Hepatocyte (in vitro differentiated cells): ENCODE data around the gene ZNF775. TPM values are rescaled to one million over a fixed set of nuclear protein-coding genes. Genes with fewer than 3 reads are reported as not detected.
A peak's percentile ranks its signal among the peaks of the same experiment; 100 is the strongest.

Experiments used
- DNase-seq: peaks from one replicate; pipeline ENCODE4 v3.0.0-alpha.2; 2016; ENCODE audit warnings: low spot score
- H2AFZ ChIP-seq: fragments of 200-600 bp; sonication (generic); 2 replicates; pipeline ENCODE4 v1.6.0; 2016; ENCODE audit warnings: antibody characterized with exemption, mild to moderate bottlenecking
- H3K27ac ChIP-seq: fragments of 200-600 bp; sonication (generic); 2 replicates; pipeline ENCODE4 v1.5.1; 2016; ENCODE audit warnings: mild to moderate bottlenecking
- H3K27me3 ChIP-seq: fragments of 200-600 bp; sonication (generic); 2 replicates; pipeline ENCODE4 v1.6.1; 2016
- H3K36me3 ChIP-seq: fragments of 200-600 bp; sonication (generic); replicated peaks from 2 replicates; pipeline ENCODE4 v1.5.1; 2016; ENCODE audit warnings: low read depth; ENCODE audit not compliant: insufficient read depth
- H3K4me1 ChIP-seq: fragments of 200-600 bp; sonication (generic); 2 replicates; pipeline ENCODE4 v1.5.1; 2016; ENCODE audit warnings: mild to moderate bottlenecking, moderate library complexity; ENCODE audit not compliant: insufficient read depth
- H3K4me2 ChIP-seq: fragments of 200-600 bp; sonication (generic); 2 replicates; pipeline ENCODE4 v1.6.0; 2016
- H3K4me3 ChIP-seq: fragments of 200-600 bp; sonication (generic); 2 replicates; pipeline ENCODE4 v1.5.1; 2016; ENCODE audit warnings: mild to moderate bottlenecking
- H3K79me2 ChIP-seq: fragments of 200-600 bp; sonication (generic); 2 replicates; pipeline ENCODE4 v1.6.0; 2017; ENCODE audit warnings: mild to moderate bottlenecking
- H3K9me2 ChIP-seq: fragments of 200-600 bp; sonication (generic); replicated peaks from 2 replicates; pipeline ENCODE4 v1.6.0; 2017; ENCODE audit warnings: mild to moderate bottlenecking; ENCODE audit not compliant: insufficient read depth
- H3K9me3 ChIP-seq: fragments of 200-600 bp; sonication (generic); 2 replicates; pipeline ENCODE4 v1.5.1; 2016; ENCODE audit warnings: low read depth, mild to moderate bottlenecking
- H4K20me1 ChIP-seq: fragments of 200-600 bp; sonication (generic); 2 replicates; pipeline ENCODE4 v1.6.0; 2016; ENCODE audit warnings: mild to moderate bottlenecking; ENCODE audit not compliant: insufficient read depth, poor library complexity, severe bottlenecking
- EZH2 ChIP-seq: fragments of 200-600 bp; sonication (generic); IDR thresholded peaks from 2 replicates; pipeline ENCODE4 v1.6.1; 2016; ENCODE audit warnings: antibody characterized with exemption, mild to moderate bottlenecking, borderline replicate concordance
- EZH2phosphoT487 ChIP-seq: fragments of 200-600 bp; sonication (generic); IDR thresholded peaks from one replicate; pipeline ENCODE4 v1.6.1; 2018; ENCODE audit warnings: antibody characterized with exemption, mild to moderate bottlenecking, low read depth, moderate library complexity; ENCODE audit not compliant: unreplicated experiment, severe bottlenecking
- WGBS: methylation state at CpG from one replicate; pipeline ENCODE4 v1.1.6; 2016; ENCODE audit warnings: low lambda C conversion rate; ENCODE audit errors: missing lambda C conversion rate; 5-methylcytosine and 5-hydroxymethylcytosine counted together
- polyA plus RNA-seq: library from polyadenylated mRNA; unstranded; fragments of >200 nt; fragmentation: Nextera tagmentation; extraction: Ambion mirVana; gene quantifications from 2 replicates; pipeline ENCODE4 v1.2.1, GENCODE V29; 2016
- total RNA-seq: library from RNA; depleted of rRNA; stranded (reverse); fragments of >200 nt; gene quantifications from 2 replicates; pipeline ENCODE4 v1.2.3, GENCODE V29; 2014
- TF ChIP-seq, protein P1 (sequence below): fragments of 200-600 bp; sonication (generic); IDR thresholded peaks from 2 replicates; pipeline ENCODE4 v1.5.1; 2016; ENCODE audit warnings: antibody characterized with exemption, mild to moderate bottlenecking; ENCODE audit not compliant: poor library complexity

The ZNF775 gene
- total and polyA plus RNA-seq, 2 experiments from 2014 or later: 5.2 to 10.6 TPM

DNA sequence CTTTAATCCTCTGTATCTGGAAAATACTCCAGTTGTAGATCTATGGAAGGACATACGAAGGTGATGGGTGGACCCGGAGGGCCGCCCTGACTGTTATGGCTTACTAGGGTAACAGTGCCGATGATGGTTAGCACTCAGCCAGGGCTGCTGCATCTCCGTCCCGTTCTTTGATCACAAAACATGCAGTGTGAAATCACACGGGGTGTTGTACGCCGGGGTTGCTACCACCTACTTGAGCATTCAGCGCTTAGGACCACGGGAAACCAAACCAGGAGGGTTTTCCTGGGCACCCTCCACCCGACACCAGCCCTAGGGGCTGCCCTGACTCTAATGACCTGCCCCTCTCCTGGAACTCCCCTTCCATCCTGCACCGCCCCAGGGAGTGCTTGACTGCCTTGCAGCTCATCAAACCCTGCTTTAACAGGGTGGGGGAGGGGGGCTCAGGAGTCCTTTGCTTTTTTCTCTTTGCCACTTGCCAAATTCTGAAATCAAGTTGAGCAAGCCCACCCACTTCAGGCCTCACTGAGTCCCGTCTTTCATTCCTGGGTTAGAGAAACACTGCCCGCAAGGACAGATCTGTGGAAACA lies 20.4 kb downstream of the ZNF775 start:
- H3K9me2 ChIP-seq: no peaks in the 10 kb centered on the region
- TF ChIP-seq, protein P1, sequence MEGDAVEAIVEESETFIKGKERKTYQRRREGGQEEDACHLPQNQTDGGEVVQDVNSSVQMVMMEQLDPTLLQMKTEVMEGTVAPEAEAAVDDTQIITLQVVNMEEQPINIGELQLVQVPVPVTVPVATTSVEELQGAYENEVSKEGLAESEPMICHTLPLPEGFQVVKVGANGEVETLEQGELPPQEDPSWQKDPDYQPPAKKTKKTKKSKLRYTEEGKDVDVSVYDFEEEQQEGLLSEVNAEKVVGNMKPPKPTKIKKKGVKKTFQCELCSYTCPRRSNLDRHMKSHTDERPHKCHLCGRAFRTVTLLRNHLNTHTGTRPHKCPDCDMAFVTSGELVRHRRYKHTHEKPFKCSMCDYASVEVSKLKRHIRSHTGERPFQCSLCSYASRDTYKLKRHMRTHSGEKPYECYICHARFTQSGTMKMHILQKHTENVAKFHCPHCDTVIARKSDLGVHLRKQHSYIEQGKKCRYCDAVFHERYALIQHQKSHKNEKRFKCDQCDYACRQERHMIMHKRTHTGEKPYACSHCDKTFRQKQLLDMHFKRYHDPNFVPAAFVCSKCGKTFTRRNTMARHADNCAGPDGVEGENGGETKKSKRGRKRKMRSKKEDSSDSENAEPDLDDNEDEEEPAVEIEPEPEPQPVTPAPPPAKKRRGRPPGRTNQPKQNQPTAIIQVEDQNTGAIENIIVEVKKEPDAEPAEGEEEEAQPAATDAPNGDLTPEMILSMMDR: no peak
- TF ChIP-seq EZH2 (no peak), EZH2phosphoT487 (no peak)
- no peak overlapping the region for H3K4me3 ChIP-seq
- H3K27me3 ChIP-seq: no peaks in the 10 kb centered on the region
- no peak overlapping the region for H3K4me2 ChIP-seq
- no peaks in the 10 kb centered on the region for H3K9me3 ChIP-seq
- WGBS: 74% methylated on average over 15 of the region's 15 CpGs
- no peaks in the 10 kb centered on the region for H4K20me1 ChIP-seq
- H3K27ac ChIP-seq: peak overlapping the region; percentile 59
- peaks cover 26% of the 10 kb centered on the region for H3K4me1 ChIP-seq
- no peaks in the 10 kb centered on the region for H3K36me3 ChIP-seq
- no peak for DNase-seq
- H2AFZ ChIP-seq: no peak overlapping the region
- peaks cover 2% of the 10 kb centered on the region for H3K79me2 ChIP-seq

DNA sequence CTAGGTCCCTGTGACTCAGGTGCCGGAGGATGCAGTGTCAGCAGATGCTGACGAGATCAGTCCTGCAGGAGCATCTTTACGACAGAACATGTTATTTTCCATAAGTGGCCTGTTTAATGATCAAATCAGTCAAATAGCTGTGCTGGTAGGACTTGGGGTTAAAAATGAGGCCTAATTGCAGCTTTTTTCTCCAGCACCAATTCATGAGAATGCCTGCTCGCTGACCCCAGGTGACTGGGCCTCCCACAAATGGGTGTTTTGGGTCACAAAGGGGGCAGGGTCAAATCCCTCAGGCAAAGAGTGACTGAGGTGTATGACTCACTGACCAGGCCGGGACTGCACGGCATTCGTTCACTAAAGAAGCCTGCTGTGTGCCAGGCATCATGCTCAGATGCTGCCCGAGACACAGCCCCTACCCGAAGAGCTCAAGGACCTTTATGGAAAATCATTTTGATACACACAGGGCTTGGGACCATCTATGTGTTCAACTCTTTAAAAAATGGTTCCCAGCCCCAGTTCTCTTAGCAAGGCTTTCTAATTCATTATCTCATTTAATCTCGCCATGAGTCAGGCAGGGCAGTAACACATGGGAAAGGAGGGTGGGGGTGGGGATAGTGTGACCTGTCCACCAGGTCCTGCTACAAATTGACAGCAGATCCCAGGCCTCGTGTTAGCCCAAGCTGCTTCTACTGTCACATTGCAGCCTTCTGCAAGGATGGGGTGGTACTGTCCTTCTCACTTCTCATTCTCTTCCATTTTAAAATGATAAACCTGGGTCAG lies 21.1 kb downstream of the ZNF775 start:
- Histone ChIP-seq H3K4me1 (peaks cover 30% of the 10 kb centered on the region), H3K27ac (peak overlapping the region; percentile 59), H3K4me2 (no peak overlapping the region), H3K36me3 (no peaks in the 10 kb centered on the region), H3K79me2 (peaks cover 2% of the 10 kb centered on the region), H3K9me3 (no peaks in the 10 kb centered on the region), H3K9me2 (no peaks in the 10 kb centered on the region), H4K20me1 (no peaks in the 10 kb centered on the region), H2AFZ (no peak overlapping the region), H3K4me3 (no peak overlapping the region), H3K27me3 (no peaks in the 10 kb centered on the region)
- 58% methylated on average over 11 of the region's 11 CpGs for WGBS
- DNase-seq: peak; percentile 34
- TF ChIP-seq EZH2phosphoT487 (no peak), EZH2 (no peak)
- TF ChIP-seq, protein P1: no peak

DNA sequence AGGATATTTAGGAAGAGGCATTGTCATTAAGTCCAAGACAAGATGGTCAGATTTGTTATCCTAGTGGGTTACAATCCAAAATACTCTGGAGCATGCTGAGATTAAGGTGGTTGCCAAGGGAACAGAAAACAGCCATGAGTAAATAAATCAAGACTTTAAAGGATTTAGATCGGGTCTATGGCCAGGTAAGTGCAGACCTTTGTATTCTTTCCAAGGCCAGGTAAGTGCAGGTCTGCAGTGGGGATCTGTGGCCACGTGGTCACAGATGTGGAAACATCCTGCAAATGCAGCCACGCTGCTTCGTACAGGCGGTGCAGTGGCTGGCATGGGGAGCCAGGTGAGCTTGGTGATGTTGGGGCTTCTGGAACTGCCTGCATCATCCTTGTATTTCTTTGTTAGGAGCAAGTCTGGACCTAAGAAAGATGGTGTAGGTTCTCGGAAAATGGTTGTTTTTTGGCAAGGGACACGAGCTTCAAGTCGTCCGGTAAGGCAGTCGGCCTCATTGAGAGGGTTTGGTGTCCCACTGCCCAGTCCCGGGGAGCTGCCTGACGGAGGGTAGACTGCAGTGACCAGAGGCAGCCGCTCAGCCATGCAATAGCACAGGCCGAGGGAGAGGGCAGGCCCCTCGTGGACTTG lies 21.8 kb downstream of the ZNF775 start:
- Histone ChIP-seq H3K79me2 (peaks cover 2% of the 10 kb centered on the region), H3K9me3 (no peaks in the 10 kb centered on the region), H3K27me3 (no peaks in the 10 kb centered on the region), H3K4me1 (peaks cover 32% of the 10 kb centered on the region), H3K27ac (peak overlapping the region; percentile 59), H4K20me1 (no peaks in the 10 kb centered on the region), H3K36me3 (no peaks in the 10 kb centered on the region), H3K4me3 (no peak overlapping the region), H3K9me2 (no peaks in the 10 kb centered on the region), H2AFZ (no peak overlapping the region), H3K4me2 (no peak overlapping the region)
- WGBS: 84% methylated on average over 15 of the region's 15 CpGs
- peak; percentile 4 for DNase-seq
- no peak for TF ChIP-seq EZH2
- TF ChIP-seq, protein P1: no peak
- TF ChIP-seq EZH2phosphoT487: no peak
